Activated CD4-positive, CD25-positive, alpha-beta regulatory T cell treated with anti-CD3 and anti-CD28 coated beads, Interleukin-2, amount 50 U/mL, for 16 hours (primary cell): ENCODE data around the gene ROR2.

Source experiments
- DNase-seq: peaks from one replicate; pipeline ENCODE4 v3.0.0-alpha.2; 2020; ENCODE audit warnings: low read depth, low spot score

Gene ROR2

DNA sequence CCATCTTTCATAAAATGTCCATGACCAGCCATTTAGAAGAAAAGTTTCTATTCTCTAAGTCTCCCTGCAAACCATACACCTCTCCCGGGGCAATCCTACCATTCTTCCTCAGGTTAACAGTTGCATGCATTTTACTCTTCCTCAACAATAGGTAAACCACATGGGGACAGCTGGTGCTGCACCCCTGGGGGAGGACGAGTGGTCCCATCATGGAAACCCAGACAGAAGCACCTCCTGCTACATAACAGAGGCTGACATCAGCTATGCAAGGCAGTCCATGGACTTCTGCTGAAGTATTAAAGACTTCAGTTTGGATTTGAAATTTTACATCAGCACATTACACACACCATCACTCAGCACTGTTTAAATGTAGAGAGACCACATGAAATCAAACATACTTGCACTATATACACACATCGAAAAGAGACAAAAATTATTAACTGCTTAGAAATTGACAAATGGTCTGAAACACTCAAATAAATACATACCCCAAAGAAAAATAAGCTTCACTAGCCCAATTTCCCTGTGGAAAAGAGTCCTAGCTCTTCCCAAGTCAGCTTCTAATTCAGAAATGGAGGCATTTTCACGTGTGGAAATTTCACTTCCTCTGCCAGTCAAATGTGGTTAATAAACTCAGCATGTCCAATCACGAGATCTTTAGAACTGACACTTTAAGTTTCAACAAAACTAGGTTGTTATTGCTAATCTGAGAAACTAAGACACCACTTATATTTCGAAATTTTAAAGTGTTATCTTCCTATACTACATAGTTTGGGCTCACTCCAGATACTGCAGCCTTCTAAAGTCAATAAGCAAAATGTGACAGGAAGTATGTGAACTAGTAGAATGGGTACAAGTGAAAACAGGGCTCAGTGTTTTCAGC, 173.4 kb downstream of the ROR2 start:
- no peak for DNase-seq

DNA sequence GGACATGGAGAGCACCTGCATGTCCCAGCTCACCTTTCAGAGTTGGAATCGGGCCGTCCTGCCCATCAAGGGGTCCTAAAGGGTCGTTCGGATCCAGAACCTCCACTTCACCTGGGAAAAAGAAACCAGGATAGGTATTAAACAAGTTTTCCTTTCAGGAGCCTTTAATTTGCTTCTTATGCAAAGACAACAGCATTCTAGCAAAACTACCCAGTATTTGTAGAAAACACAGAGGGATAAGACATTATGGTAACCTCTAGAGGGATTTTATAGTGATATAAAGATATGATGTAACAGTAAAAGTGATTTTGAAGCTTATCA, 174.4 kb downstream of the ROR2 start:
- DNase-seq, result no peak

DNA sequence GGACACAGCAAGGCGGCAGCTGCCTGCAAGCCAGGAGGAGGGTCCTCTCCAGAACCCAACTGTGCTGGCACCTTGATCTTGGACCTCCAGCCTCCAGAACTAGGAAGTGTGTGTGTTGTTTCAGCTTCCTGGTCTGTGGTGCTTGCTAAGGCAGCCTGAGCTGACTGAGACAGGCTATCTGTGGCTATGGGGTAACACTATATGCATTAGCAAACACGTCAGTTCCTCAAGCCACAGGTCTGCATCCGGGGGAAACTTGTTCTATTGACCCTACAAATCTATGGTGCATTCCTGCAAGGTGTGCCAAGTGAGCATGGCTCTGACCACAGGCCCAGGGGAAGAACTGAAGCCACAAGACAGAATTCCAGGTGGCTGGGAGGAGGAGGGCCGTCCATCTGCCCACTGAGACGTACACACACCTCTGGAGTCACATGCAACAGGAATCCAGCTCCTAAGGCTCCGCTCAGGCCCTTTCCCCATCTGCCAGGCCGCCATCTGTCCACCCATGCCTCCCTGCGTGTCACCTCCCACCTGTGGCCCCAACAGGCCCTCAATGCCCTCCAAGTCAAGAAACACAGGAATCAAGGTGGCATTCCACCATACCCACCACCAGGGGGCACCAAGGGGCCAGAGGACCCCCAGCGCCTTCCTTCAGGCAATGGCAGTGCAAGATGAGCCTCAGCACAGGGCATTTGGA, 174.9 kb downstream of the ROR2 start:
- peak; percentile 16 for DNase-seq

DNA sequence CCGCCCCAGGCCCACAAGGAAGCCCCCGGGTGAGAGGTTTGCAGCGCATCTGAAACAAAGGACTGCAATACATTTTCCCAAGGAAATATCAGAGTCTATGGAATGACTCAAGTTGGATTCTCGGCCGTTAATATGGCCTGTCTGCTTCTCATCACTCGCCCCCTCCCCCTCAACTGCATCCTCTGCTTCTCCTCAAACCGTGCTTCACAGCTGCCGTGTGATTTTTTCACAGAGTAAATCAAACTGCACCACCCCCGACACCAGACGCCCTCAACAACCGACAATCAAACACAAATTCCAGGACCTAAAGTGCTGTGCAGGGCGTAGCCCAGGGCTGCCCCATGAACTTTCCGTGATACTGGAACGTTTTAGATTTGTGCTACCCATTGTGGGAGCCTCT, 176.9 kb downstream of the ROR2 start:
- no peak for DNase-seq

DNA sequence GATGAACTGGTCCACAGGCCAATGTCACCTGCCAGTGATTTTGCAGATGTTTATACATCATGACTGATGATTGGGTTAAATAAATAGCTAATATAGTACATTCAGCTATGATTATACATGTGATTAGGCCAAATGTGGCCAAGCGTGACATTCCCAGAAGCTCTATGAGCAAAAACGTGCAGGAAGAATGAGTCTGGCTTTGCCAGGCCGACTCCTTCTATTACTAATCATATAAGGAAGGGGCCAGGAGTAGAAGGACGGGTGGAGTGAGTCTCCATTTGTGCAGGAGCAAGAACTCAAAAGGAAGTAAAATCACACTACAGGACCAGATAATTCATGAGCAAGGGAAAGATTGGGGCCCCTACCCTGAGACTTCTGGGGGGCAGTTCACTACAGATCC, 178.2 kb downstream of the ROR2 start:
- no peak for DNase-seq

DNA sequence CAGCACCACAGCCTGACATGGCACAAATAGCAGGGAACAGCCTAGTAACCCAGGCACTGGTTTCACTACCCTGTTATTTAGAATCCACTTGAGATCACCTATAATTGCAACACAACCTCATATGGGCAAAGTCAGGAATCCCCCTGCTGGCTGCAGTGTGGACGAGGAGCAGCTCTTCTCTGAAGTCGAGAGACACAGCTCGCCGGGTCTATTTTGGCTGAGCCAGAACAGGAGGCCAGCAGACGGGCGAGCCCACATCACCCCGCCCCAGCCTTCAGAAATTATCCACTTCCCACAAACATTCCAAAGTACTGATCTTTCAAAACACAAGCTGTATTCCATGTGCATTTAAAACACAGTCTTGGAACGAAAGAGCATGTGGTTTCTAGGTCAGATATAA, 179.0 kb downstream of the ROR2 start:
- no peak for DNase-seq

DNA sequence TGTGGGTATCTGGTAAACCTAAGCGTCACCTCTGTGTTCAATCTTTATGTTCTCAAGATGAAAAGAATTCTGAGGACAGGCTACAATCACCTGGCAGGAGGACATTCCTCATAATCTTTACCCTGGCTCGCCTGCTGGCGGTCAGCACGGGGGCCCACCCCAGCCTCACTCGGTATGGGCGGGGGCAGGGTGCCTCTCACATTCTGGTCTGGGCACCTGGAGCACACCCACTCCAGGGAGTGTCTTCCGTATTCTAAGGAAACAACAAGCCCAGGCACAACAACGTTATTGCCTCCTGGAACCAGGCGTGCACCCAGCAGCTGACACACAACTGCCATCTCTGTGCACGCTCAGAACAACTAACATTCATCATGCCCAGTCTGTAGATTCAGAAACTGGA, 179.8 kb downstream of the ROR2 start:
- DNase-seq, result no peak

DNA sequence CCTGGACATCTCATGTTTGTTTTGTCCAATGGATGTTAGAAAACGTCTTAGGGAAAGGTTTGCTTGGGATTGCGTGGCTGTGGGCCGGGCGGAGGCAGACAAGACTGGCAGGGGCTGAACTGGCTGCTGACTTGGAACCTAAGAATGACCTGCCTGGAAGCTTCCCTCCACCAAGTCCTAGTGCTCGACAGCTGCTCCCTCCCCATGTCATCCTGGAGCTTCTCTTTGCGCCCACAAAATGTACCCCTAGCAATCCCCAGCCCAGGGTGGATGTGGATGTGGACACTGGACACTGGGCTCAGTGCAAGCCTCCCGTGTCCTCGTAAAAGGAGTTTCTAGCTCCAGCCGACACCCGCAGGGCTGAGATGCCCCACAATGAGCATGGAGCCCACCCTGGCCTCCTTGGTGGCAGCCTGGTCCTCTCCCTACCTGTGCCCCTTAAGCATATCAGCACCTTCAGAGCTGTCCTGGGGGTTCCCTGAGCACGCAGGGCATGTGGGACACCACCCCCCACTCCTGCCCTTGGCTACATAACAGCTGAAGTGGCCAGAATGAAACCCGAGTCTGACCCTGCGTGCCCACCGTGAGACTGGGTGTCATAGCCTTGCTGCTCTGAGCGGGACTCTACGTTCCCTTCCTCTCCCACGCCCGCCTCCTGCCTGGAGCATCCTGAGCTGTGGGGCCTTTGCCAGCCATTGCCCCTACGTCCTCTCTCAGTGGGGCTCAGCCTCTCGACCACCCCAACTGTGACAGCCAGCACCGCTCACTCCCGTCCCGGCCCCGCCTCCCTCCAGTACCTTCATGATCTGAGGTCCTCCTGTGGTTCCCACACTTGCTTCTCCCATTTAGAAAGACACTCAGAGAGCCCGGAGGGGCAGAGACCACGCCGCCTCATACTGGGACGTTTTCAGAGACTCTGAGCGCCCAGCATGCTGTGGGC, 180.8 kb downstream of the ROR2 start:
- no peak for DNase-seq

DNA sequence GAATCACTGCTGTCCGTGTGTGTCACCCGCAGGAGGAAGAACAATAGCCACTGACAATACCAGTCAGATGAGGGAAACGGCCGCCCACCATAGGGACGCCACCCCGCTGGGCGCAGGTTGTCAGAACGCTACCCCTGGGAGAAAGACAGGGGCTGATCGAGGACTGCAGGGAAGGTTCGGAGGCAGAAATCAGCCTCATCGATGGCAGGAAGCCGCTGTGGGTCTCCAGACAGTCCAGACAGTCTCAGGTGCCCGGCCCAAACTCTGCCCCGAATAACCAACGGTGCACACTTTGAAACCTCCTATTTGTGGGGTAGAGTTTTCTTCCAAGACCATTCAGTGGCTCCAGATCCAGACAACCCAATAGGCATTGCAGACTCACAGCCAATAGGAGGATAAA, 181.5 kb downstream of the ROR2 start:
- no peak for DNase-seq

DNA sequence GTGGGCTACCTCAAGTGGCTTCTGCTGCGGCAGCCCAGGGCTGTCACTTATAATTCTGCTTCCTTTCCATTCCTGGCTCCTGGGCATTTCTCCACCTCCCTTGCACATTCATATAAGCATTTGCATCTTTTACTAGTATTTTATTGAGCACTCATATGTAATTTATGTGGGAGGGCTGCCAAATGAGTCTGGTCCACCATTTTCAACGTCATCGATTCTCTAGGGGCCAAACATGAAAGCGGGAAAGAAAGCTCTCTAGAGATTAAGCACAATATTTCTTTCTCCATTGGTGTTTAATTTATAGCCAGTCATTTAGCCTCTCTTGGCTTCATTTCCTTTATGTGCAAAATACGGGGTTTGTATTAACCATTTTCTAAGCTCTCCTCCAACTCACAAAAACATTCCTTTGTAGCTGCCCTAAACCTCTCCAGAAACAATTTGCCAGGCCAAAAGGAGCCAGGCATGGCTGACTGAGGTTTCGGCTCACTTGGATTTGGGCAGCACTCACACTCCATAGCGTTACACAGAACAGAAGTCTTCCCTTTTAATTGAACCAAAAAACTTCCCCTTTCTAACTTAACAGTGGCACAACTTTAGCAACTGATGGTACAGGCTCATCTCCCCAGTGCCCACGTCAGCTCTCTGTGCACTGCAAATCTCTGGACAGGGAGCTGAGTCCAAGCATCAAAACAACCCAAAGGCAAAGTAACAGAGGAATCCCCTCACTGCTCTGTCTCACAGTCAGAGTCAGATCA, 183.5 kb downstream of the ROR2 start:
- DNase-seq, result no peak

DNA sequence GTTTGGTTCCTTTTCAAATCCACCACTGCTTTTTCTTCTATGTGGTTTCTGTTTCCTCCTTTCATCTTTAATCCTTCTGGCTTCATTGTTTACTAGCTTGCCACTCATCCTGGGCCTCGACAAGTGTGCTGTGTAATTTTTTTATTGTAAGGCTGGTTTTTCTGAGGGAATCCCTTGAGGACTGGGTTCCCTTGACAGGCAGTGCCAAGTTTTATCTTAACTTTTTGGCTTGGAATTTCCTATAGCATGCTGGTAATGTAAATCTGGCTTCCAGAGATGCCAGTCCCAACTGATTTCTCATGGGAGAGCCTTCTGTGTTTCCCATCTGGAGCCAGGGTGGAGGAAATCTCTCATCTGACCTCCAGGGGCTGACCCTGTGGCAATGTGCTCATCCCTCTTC, 184.7 kb downstream of the ROR2 start:
- no peak for DNase-seq

DNA sequence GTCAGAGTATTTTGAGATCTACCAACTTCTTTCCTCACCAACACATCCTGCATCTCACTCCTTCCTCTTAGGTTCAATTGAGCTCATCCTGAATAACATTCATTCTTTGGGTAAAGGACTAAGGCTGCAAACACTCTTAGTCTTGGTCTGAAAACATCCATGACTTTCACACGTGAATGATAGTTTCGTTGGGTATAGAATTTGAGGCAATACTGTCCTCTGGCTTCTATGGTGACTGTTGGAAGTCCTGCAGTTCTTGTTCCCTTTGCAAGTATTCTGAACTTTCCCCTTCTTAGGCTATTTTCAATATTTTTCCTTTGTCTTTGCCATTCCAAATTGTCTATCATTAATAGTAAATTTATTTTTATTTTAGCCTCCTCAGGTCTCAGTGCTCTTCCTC, 185.4 kb downstream of the ROR2 start:
- DNase-seq, result no peak

DNA sequence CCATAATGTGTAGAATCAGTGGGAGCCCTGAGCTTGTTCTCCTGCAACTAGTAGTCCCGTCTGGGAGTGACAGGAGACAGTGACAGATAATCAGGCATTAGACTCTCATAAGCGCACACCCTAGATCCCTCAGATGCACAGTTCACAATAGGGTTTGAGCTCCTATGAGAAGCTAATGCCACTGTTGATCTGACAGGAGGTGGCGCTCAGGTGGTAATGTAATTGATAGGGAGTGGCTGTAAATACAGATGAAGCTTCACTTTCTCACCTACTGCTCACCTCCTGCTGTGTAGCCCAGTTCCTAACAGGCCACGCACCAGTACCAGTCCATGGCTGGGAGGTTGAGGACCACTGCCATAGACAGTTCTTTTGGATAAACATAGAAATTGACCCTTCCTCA, 188.7 kb downstream of the ROR2 start:
- no peak for DNase-seq

DNA sequence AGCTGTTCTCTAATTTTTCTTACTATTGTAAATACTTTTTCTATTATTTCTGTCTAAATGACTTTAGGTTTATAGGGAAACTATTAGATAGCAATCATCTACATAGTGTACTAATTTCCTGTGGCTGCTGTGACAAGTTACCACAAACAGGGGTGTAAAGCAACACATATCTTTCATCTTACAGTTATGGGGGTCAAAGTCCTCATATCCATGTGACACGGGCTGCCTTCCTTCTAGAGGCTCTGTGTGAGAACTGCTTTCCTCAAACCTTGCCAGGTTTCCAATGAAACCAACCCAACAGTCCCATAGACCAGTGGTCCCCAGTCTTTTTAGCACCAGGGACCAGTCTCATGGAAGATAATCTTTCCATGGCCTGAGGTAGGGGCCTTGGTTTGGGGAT, 189.1 kb downstream of the ROR2 start:
- no peak for DNase-seq

DNA sequence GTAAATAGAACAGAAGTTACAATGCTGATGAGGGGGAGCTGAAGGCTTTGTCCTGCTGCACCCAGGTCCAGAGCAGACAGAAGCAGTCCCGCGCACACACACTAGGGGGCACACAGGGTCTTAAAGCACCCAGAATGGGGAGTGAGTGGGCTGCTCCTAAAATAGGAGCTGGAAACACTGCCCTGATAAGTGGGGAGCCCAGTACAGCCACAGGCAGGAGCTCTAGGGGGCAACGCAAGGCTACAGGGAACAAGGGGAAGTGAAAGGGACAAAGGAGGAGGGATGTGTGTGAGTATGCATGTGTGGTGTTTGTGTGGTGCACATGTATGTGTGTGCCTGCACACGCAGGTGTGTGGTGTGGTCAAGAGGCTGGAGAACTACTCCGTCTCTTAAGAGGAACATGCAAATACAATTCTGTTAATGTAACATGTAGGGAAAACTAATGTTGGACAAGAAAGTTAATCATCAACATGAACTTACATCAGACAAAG, 191.5 kb downstream of the ROR2 start:
- DNase-seq, result no peak

DNA sequence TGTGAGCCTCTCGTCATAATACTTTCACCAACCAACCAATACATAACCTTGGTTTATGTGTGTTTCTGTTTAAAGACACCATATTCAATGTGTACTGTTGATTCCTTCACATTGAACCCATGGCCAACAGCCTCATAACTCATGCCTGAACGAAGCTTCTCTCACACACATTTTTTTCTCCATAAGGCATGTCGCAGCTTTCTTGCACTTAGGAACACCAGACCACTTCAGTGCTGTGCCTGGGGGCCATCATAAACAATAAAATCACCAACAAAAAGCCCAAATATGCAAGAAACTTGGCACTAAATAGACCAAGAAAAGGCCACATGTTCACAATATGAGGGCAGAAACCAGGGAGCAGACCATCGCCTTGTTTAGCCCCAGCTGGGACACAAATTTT, 192.2 kb downstream of the ROR2 start:
- no peak for DNase-seq

DNA sequence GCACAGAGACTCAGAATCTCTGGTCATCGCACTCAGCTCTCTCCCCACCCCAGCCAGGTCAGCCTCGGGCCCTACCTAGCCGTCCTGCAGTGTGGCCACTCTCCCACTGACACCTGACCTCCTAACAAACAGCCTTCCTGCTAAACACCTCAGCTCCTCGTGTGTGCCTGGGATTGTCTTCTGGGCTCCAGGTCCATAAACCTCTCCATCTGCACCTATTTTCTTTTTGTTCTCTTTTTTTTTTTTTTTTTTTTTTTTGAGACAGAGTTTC, 193.6 kb downstream of the ROR2 start:
- DNase-seq, result no peak

DNA sequence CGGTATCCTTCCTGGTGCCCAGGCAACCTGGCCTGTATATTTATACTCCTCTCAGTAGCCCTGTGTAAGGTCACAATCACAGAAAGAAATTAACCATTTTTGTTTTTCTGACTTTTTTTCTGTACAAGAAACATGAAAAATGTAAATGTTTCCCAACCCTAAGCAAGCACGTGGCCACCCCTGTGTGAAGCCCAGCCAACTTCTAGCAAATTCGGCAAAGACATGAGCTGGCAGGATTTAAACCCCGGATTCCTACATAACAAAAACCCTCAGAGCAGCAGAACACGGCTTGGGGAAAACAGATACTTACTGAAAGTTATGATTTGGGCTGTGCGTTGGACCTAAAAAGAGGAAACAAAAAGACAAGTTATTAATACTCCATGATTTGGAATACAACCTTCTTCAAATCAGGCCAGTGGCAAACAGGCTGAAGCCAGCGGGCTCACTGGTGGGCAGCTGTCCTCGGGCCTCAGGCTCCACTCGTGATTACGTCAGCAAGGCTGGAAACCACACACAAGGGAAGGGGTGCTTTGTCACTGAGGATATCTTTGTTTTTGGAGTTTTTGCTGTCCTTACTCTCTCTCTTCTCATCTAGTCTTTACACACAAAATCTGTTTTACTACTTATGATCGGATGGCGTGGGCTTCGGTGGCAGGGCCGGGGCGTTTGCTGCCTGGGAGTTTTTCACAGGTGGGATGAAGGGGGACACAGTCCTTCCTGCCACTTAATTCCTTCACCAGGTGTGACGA, 194.1 kb downstream of the ROR2 start:
- no peak for DNase-seq

DNA sequence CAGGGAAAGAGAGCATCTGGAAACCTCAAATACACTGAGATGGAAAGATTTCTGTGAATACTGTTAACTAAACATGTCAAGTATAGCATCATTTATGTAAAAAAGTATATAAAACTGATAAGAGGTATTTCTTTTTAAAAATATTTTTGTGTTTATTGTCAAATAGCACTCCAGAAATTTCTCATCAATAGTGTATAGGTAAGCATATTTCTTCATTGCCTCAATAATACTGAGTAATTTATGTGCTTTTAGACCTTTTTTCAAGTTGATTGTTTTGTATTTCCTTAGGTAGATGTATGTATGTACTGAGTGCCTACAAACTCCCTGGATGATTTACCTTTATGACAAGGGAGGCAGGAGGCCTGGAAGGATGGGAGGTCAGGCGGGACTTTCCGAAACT, 196.3 kb downstream of the ROR2 start:
- DNase-seq, result no peak

DNA sequence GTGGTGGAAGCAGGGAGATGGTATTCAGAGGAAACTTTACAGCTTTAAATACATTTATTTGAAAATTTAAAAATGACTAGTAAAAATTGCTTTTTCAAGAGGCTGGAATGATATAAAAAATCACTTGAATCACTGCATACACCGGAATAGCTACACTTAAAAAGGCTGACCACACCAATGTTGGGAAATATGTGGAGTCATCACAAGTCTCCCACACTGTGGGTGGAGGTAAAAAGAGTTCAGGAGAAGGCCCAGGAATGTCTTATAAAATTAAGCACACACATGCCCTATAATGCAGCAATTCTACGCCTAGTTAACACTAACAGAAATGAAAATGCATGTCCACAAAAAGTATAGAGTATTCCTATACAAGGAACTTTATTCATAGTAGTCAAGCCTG, 198.1 kb downstream of the ROR2 start:
- no peak for DNase-seq

DNA sequence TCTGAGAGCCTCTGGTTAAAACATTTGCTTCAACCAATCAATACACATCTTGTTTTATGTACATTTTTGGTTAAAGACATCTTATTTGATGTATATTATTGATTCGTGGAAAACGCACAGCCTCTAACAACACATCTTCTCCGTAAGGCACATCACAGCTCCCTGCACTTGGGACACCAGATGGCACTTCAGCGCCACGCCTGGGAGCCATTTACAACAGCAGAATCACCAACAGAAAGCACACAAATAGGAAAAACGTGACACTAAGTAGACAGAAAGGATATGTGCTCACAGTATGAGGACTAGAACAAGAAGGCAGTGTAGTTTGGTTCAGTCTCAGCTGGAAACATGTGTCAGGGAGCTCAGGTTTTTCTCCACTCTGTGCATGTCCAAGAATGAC, 199.7 kb downstream of the ROR2 start:
- DNase-seq, result no peak
